Stomach (tissue), 4 donors: ENCODE results near the gene CDH2.

Experiments
- CTCF ChIP-seq, 7 experiments: fragments of 450-650 bp in 4 of 7; fragments of 200-600 bp in 3 of 7; sonication (generic) in 3 of 7; IDR thresholded peaks; one replicate each; pipeline ENCODE4 v1.5.1; 2016 to 2019; ENCODE audit warnings: antibody characterized with exemption in 7 of 7, control low read depth in 2 of 7, mild to moderate bottlenecking in 1 of 7
- POLR2A ChIP-seq, 4 donors: fragments of 450-650 bp; IDR thresholded peaks; one replicate each; pipeline ENCODE4 v1.6.1; 2016; ENCODE audit warnings: antibody characterized with exemption in 4 of 4, control low read depth in 2 of 4, mild to moderate bottlenecking in 1 of 4, moderate library complexity in 1 of 4

- TF ChIP-seq POLR2A (IDR thresholded peaks at IDR 0.05) (no peak), CTCF (IDR thresholded peaks at IDR 0.05) (no peak)
Observed at GRCh38 chr18:28078298-28078697, 98.6 kb downstream of the CDH2 start.
